ENCODE measurements around the gene ZCCHC24.
A peak's percentile ranks its signal among the peaks of the same experiment; 100 is the strongest.

The ZCCHC24 gene

DNA sequence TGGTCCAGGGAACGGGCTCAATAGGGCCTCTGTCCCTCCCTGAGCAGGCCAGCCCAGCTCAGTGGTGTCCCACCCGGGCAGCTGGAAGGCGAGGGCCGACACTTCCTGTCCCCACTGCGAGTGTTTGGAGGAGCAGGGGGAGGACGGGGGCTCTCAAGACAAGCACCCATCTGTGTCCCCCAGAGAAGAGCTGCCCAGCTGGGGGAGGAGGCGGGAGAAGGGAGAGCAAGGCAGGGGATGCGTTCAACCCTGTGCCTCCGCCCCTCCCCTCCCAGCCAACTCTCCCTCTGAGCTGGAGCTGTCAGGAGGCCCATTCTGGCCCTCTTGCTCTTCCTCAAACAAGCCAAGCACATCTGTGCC is 35.7 kb downstream of the ZCCHC24 start:
- DNase-seq = no peak

GRCh38 chr10:79409038-79409725 is 36.2 kb downstream of the ZCCHC24 start:
- DNase-seq = no peak

DNA sequence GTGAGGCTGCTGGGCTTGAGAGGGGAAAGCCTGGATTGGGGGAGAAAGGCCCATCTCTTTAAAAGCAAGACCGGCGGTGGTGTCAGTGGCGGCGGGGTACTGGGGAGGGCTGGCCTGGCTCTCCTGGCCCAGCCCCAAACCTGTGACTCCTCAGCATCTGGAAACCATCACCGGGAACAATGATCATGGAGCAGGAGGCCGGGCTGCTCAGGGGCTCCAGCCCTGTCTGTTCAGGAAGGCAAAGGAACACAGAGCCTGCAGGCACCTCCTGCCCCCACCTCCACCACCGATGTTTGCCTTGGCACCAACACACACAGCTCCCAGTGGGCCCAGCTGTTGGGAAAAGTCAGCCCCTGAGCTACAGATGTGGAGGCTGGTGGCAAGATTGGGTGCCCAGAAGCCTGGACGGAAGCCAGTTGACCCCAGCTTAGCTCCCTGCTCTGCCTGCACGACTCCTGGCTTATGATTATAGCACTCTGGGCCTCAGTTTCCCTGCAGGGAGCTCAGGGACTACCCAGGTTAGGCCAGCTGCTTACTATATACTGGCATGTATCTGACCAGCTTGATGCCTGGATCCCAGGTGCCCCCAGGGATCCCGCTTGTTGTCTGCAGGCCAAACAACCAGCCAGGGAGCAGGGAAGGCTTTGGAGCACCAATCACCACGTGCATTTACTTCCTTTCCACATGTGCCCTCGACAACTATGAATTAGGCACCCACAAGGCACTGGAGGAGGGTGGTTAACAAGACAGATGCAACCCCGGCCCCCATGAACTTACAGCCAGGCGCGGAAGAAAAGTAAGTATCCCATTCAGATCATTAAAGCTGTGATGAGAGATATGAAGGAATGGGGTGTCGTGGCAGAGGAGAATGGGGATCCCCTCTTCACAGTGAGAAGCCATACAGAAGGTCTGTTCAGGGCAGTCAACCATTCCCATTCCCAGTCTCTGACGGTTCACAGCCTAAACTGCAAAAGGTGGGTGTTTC is 37.3 kb downstream of the ZCCHC24 start:
- DNase-seq = no peak

DNA sequence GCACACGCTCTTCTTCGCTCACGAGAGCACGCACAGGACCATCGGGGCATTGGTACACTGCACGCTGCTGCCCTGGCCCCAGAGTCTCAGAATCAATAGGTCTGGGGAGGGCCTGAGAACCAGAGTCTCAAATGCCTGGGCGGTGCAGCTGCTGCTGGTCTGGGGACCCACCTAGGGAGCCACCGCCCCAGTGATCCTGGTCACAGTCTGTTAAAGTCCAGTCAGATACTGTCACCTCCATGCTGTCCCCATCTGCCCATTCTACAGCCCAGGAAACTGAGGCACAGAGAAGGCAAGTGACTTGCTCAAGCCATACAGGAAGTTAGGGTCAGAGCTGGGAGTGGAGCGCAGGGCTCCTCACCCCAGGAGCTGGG is 38.0 kb downstream of the ZCCHC24 start:
- DNase-seq = no peak

DNA sequence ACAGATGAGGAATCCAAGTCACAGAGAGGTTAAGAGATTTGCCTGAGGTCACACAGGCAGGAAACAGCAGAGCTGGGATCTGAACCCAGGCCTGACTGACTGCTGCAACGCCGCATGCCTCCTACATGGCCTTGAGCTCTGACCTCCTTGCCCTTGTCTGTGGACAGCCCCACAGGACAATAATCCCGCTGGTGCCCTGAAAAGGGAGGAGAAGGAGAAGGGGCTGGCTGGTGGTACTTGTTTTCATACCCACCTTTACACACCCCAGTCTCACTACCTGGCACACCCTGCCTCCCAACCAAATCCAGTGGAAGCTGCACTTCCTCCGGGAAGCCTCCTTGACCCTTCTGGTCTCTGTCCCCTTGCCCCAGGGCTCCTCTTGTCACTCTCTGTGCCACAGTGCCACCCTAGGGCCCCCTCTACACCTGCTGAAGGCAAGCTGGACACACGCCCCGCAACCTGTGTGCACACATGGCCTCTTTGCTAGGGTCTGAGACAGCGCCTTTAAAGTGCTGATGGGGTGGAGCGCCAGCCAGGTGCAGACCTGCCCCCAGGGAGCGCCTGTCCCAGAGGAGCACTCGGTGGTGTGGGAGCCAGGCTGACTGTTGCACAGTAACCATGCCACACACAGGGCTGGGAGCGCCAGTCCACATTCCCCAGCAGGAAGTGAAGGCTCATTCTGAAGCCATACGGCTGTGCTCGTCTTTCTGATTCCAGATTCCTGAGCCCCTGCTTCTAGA is 38.6 kb downstream of the ZCCHC24 start:
- no peak for DNase-seq

GRCh38 chr10:79405995-79406515 is 39.4 kb downstream of the ZCCHC24 start:
- DNase-seq = no peak

GRCh38 chr10:79405221-79405994 is 40.0 kb downstream of the ZCCHC24 start:
- no peak for DNase-seq

DNA sequence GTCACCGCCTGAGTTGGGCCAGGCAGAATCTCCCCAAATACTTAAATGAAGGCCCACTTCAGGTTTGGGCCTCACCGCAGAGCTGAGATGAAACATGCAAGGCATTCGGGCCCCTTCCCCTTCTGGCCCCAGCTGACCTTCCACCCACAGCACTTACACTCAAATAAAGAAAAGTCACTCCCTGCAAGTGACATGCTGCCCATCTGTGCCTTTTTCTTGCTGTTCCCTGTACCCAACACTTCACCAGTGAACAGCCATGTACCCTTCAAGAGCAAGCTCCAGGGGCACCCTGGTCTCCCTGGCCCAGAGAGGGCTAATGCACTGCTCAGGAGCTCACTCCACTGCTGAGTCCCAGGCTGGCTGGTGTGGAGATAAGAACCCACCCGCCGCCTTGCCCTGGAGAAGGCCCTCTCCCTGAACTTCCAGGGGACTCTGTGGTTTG is 40.7 kb downstream of the ZCCHC24 start:
- no peak for DNase-seq

GRCh38 chr10:79404231-79404609 is 41.2 kb downstream of the ZCCHC24 start:
- no peak for DNase-seq

DNA sequence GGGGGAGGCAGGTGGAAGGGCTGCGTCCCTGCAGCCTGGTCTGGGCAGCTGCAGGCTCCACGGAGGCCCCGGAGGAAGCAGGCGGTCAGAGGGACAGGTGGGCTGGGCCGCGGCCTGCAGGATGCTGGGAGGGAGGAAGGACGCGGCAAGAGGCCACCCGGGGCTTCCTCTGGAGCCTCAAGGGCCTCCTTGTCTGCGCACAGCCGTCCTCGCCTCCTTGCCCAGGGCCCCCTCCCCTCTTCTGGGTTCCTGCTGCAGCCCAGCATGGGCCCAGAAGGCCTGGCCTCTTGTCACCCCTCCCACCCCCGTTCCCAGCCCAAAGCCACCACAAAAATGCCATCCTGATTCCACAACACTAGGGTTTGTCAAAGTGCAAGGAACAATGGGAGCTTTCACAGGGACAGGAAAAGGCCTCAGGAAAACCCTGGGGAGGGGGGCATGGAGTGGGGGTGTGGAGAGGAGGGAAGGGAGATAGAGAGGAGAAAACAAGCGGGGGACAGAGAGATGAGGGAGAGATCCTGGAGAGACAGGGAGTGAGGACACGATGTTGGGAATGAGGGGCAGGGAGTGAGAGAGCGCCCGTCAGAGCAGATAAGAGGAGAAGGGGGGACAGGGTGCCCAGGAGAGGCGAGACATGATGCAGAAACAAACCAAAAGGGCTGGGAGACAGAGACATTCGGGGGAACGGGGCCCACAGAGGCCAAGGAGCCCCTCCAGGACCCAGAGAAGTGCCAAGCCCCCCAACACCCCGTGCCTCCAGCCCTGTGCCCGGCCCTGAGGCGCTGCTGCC is 41.8 kb downstream of the ZCCHC24 start:
- DNase-seq = no peak

- no peak for DNase-seq
These were observed 42.5 kb downstream of the ZCCHC24 start for GRCh38 chr10:79402951-79403350.

DNA sequence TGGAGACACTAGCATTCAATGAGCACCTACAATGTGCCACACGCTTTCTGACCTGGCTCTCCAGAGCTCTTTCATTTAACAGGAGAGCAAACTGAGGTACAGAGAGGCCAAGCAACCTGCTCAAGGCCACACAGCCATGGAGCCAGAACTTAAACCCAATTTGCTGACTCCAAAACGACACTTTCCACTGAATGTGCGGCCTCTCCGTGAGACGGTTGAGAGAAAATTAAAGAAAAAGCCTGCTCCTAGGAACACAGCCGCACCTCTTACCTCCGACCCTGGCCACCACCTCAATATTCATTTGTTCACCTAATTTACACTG is 42.8 kb downstream of the ZCCHC24 start:
- DNase-seq = no peak

DNA sequence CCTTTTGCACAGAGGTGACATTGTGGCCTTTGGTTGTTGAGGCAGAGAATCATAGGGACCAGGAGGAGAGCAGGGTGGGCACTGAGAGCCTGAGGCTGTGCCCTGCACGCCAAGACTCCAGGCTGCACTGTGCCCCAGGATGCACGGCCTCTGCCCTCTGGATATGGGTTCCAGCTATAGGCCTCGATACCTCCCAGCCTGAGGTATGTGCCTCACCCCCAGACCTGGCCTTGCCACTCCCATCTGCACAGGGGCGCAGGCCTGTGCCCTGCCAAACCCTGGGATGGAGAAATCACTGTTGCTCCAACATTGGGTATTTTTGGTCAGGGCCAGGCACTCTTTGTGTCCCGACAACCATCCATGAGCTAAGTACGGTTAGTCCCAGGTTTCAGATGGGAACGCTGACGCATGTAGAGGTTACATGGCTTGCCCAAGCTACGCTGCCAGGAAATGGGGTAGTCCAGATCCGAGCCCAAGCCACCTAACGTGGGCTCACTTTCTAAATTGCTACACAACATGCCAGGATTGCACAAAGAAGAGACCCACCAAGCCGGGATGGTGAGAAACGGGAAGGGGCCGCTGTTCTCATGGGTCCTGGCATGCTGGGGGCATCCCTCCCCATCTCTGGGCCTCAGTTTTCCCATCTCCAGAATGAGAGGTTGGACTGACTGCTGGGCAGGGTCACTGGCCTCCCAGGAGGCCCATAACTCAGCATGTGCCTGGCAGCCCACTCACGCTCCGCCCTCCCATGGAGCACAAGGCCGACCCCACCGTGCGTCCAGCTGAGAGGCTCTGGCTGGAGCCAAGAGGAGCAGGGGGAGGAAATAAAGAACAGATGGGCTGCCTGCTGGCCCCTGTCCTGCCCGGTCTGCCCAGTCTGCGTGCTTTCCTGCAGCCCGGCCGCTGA is 44.2 kb downstream of the ZCCHC24 start:
- DNase-seq = no peak

- no peak for DNase-seq
These were observed 45.0 kb downstream of the ZCCHC24 start for GRCh38 chr10:79400146-79401004.

DNA sequence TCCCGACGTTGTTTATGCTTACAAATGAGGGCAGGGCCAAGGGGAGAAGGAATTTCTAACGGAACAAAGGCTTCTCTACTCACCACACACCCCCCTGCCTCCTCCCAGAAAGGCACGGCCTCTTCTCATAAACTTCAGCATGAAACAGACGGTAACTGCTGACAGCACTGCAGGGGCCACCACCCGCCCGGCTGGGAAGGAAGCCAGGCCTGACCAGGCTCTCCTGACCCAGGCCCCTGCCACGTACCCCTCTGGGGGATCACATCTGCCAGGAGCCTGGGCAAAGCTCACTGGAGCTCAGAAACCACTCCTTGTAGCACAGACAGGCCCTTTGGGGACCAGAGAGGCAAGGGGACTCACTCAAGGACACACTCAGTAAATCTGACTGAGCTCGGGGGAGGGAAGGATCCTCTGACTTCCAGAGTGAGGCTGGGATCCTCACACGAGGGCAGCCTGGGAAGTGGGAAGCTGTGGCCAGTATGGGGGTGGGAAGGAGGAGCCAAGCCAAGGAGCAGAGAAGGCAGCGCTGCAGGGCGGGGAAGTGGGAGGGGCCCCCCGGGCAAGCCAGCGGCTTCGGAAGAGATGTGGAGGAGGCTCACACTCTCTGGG is 46.1 kb downstream of the ZCCHC24 start:
- DNase-seq = peak; percentile 82

DNA sequence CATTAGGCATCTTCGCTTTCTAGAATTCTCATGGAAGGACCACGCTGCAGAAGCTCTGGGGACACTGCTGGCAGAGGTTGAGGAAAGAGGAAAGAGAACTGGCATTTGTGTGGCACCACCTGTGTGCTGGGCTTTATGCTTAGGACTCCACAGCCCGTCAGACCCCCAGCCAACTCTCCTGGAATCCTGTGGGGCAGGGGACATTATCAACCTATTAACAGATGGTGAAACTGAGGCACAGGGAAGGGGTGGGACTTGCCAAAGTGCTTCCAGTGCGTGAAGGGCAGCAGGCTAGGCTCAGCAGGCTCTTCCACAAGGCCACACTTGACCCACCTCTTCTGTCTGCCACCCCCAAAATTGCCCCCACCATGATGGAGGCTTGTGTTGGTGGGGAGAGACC is 46.8 kb downstream of the ZCCHC24 start:
- DNase-seq = no peak

- DNase-seq = no peak
These were observed 47.7 kb downstream of the ZCCHC24 start for GRCh38 chr10:79397575-79398303.

GRCh38 chr10:79397051-79397450 is 48.4 kb downstream of the ZCCHC24 start:
- DNase-seq = no peak

GRCh38 chr10:79396520-79396919 is 48.9 kb downstream of the ZCCHC24 start:
- no peak for DNase-seq
